Skeletal muscle tissue (tissue), 4 donors: ENCODE data around the gene NELL2. TPM values are rescaled to one million over a fixed set of nuclear protein-coding genes. Genes with fewer than 3 reads are reported as not detected.
"Not testable (repeated sequence)": the region's sequence is repeated elsewhere in the genome, so short reads cannot be mapped to it uniquely, and the experiment has no call there.

Source experiments
- H3K27ac ChIP-seq: one replicate; pipeline ENCODE4 v1.7.0; 2013; ENCODE audit warnings: mild to moderate bottlenecking, low read depth, low read length, inconsistent platforms
- H3K27me3 ChIP-seq, 3 donors: one replicate each; pipeline ENCODE4 v1.7.0; 2013; ENCODE audit warnings: low read length in 3 of 3; ENCODE audit not compliant: control insufficient read depth in 3 of 3, insufficient read depth in 3 of 3
- H3K36me3 ChIP-seq, 3 donors: one replicate each; pipeline ENCODE4 v1.7.0; 2013; ENCODE audit warnings: low read length in 3 of 3; ENCODE audit not compliant: control insufficient read depth in 3 of 3, insufficient read depth in 3 of 3
- H3K4me1 ChIP-seq, 3 donors: one replicate each; pipeline ENCODE4 v1.7.0; 2013; ENCODE audit warnings: low read length in 3 of 3, mild to moderate bottlenecking in 3 of 3; ENCODE audit not compliant: control insufficient read depth in 3 of 3, insufficient read depth in 3 of 3
- H3K4me3 ChIP-seq, 3 donors: one replicate each; pipeline ENCODE4 v1.7.0; 2013; ENCODE audit warnings: low read length in 3 of 3
- H3K9ac ChIP-seq, 3 donors: one replicate each; pipeline ENCODE4 v1.7.0; 2013; ENCODE audit warnings: low read length in 3 of 3, mild to moderate bottlenecking in 3 of 3, moderate library complexity in 2 of 3, low read depth in 1 of 3
- H3K9me3 ChIP-seq, 3 donors: one replicate each; pipeline ENCODE4 v1.7.0; 2013; ENCODE audit warnings: low read length in 3 of 3; ENCODE audit not compliant: control insufficient read depth in 3 of 3
- total RNA-seq: library from RNA; depleted of rRNA; stranded (reverse); fragments of >200 nt; gene quantifications from one replicate; pipeline ENCODE4 v1.2.3, GENCODE V29; 2014
- donor health status: Osteomylitis.

NELL2 gene
- total RNA-seq, 1 donor from 2014 or later: 1.0 TPM

DNA sequence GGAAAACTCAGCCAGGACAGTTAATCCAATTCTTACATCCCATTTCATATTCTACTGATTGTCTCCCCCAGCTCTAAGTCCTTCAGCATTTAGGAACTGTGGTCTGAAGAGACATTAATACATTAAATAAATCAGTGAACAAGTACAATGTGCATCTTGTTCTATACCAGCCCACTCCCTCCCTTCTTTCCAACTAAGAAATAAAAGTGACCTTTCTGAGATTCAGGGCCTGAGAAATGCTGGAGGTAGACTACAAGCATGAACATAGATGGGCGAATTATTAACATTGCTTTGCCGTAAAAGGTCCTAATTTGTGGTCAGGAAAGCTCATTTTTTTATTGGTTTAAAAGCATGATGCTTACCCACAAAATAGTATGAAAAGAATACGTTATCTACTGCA is 113.1 kb downstream of the NELL2 start:
- H3K4me1 ChIP-seq: no peaks in the 10 kb centered on the region
- no peak overlapping the region for H3K27ac ChIP-seq
- H3K27me3 ChIP-seq: no peaks in the 10 kb centered on the region
- H3K9me3 ChIP-seq: no peaks in the 10 kb centered on the region
- H3K4me3 ChIP-seq: no peak overlapping the region
- no peak overlapping the region for H3K9ac ChIP-seq
- no peaks in the 10 kb centered on the region for H3K36me3 ChIP-seq

DNA sequence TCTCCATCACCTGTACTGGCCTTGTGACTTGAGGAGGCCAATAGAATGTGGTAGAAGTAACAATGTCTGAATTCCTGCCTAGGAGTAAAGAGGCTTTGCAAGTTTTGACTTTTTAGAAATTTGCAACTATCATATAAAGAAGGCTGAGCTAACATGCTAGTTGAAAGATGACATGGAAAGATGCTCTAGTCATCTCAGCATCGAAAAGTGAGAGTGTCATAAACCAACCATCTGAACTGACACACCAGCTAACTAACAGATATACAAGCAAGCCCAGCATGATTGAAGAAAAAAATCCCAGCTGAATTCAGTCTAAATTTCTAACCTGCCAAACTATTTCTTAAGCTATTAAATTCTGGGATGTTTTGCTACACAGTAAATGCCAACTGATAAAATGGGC is 116.8 kb downstream of the NELL2 start:
- Histone ChIP-seq H3K27me3 (no peaks in the 10 kb centered on the region), H3K4me1 (no peaks in the 10 kb centered on the region), H3K27ac (no peak overlapping the region), H3K36me3 (no peaks in the 10 kb centered on the region), H3K9ac (no peak overlapping the region), H3K9me3 (no peaks in the 10 kb centered on the region), H3K4me3 (no peak overlapping the region)

DNA sequence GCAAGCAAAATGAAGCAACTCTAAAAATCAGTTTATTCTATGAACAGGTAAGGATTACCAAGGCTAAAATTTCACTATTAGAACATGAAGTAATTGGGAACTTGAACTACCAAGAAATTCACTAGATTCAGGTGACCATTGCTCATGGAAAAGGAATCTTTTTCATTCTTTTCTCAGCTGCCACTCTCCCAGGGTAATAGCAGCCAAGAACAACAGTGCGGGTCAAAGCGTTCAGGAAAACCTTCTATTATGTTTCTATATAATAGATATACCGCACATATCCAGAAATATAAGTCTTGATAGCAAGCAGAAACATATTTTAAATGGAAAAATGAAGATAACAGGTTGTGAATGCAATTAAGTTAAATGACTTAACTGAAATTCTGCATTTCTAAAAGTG is 125.6 kb downstream of the NELL2 start:
- no peak overlapping the region for H3K9ac ChIP-seq
- H3K4me1 ChIP-seq: no peaks in the 10 kb centered on the region

DNA sequence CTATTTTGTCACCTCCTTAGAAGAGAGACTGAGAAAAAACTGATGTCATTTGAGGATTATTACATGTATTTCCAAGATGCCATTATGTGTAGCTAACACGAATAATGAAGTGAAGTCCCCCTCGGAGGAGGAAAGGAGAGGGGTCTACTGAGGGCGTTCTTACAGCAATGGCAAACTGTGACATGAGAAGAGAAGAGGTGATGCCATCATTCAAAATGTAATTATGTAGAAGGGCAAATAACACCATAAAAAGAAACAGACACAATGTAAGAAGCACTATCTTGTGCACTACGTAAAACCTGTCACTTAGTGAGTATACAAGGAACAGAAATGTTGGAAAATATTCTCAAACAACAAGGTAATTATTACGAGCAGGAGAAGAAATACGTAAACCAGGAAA is 126.5 kb downstream of the NELL2 start:
- no peak overlapping the region for H3K27ac ChIP-seq
- H3K9ac ChIP-seq: no peak overlapping the region
- no peaks in the 10 kb centered on the region for H3K27me3 ChIP-seq
- H3K36me3 ChIP-seq: no peaks in the 10 kb centered on the region
- H3K4me1 ChIP-seq: no peaks in the 10 kb centered on the region
- no peak overlapping the region for H3K4me3 ChIP-seq
- no peaks in the 10 kb centered on the region for H3K9me3 ChIP-seq

More for the DNA sequence above, 125.6 kb downstream of the NELL2 start:
- H3K9me3 ChIP-seq: no peaks in the 10 kb centered on the region
- H3K36me3 ChIP-seq: no peaks in the 10 kb centered on the region
- H3K27ac ChIP-seq: no peak overlapping the region
- H3K4me3 ChIP-seq: no peak overlapping the region
- H3K27me3 ChIP-seq: no peaks in the 10 kb centered on the region

DNA sequence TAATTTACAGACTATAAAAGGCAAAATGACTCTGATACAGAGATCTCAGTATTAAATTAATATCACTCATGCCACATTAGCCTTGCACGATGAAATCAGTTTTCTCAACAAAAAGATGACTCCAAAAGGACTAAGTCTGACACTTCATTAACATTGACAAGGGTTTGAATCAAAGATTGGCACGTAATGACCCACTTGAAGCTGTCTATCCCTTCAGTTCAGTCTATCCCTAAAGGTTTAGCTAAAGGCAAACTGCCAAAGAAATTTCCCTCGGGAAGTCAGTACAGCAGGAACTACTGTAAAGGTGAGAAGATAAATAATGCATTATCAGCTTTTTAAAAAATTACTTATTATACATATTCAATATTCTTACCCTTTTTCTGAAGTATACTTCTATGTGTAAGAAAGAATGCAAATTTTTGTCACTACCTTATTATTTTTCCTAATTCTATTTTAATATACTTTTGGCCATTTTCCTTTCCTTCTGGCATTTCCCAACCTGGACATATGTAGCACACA is 127.1 kb downstream of the NELL2 start:
- Histone ChIP-seq H3K4me3 (no peak overlapping the region), H3K9me3 (no peaks in the 10 kb centered on the region), H3K9ac (no peak overlapping the region), H3K4me1 (no peaks in the 10 kb centered on the region), H3K27ac (no peak overlapping the region), H3K36me3 (no peaks in the 10 kb centered on the region), H3K27me3 (no peaks in the 10 kb centered on the region)

DNA sequence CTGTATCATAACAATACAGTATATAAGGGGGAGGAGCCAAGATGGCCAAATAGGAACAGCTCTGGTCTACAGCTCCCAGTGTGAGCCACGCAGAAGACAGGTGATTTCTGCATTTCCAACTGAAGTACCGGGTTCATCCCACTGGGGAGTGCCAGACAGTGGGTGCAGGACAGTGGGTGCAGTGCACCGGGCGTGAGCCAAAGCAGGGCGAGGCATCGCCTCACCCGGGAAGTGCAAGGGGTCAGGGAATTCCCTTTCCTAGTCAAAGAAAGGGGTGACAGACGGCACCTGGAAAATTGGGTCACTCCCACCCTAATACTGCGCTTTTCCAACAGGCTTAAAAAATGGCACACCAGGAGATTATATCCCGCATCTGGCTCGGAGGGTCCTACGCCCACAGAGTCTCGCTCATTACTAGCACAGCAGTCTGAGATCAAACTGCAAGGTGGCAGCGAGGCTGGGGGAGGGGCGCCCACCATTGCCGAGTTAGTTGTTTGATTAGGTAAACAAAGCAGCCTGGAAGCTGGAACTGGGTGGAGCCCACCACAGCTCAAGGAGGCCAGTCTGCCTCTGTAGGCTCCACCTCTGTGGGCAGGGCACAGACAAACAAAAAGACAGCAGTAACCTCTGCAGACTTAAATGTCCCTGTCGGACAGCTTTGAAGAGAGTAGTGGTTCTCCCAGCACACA is 134.7 kb downstream of the NELL2 start:
- H3K9me3 ChIP-seq, H3K4me3 ChIP-seq, H3K27me3 ChIP-seq, H3K27ac ChIP-seq, H3K9ac ChIP-seq, H3K4me1 ChIP-seq, H3K36me3 ChIP-seq: not testable (repeated sequence)

DNA sequence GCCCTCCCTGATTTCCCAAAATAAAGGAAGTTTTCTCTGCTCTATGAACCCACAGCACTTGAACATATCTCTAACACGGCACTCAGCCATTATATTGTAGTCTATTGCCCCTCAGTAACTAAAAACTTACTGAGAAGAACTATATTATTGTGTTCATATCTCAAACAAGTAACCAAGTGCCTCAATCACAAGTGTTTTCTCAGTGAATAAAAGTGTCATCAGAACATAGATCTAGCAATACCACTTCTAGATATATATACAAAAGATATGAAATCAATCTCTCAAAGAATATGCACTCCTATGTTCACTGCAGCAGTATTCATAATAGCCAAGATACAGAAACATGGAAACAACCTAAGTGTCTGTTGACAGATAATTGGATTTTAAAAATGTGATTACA is 138.1 kb downstream of the NELL2 start:
- Histone ChIP-seq H3K36me3 (no peaks in the 10 kb centered on the region), H3K27me3 (no peaks in the 10 kb centered on the region), H3K4me3 (no peak overlapping the region), H3K9me3 (peaks cover 0 to 3% (median 2%) of the 10 kb centered on the region in 3 donors), H3K9ac (no peak overlapping the region), H3K4me1 (no peaks in the 10 kb centered on the region), H3K27ac (no peak overlapping the region)

DNA sequence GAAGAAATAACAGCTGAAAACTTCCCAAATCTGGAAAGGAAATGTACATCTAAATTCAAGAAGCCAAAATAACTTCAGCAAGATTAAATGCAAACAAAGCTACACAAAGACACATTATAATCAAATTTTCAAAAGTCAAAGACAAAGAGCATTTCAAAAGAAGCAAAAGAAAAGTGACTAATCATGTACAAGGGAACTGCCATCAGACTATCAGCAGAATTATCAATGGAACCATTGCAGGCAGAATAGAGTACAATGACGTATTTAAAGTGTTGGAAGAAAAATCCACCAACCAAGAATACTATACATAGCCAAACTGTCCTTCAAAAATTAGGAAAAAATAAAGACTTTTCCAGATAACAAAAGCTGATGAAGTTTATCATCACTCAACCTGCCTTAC is 147.5 kb downstream of the NELL2 start:
- Histone ChIP-seq H3K9me3 (peaks cover 0 to 6% (median 2%) of the 10 kb centered on the region in 3 donors), H3K9ac (no peak overlapping the region), H3K27ac (no peak overlapping the region)

DNA sequence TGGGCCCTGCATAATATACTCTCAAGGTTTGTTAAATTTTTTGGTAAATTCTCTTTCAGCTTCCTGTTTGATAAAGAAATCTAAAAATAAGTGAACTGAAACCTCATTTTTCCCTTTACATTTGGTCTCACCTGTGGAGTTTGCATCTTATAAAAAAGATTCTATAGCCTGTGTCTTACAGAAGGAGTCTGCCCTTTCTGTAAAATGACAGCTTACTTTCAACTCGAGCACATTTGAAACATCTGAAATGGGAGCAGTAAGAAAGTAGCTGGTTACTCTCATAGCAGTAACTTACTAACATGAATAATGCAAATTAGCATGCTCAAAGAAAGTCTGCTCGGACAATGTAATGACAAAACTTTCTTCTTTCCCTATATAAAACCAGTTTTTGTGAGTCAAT is 155.8 kb downstream of the NELL2 start:
- H3K27ac ChIP-seq: no peak overlapping the region
- H3K4me3 ChIP-seq: no peak overlapping the region
- H3K4me1 ChIP-seq: no peaks in the 10 kb centered on the region
- no peaks in the 10 kb centered on the region for H3K36me3 ChIP-seq
- no peak overlapping the region for H3K9ac ChIP-seq
- H3K27me3 ChIP-seq: no peaks in the 10 kb centered on the region
- no peaks in the 10 kb centered on the region for H3K9me3 ChIP-seq

More for the DNA sequence above, 147.5 kb downstream of the NELL2 start:
- no peaks in the 10 kb centered on the region for H3K4me1 ChIP-seq
- no peak overlapping the region for H3K4me3 ChIP-seq
- no peaks in the 10 kb centered on the region for H3K36me3 ChIP-seq
- no peaks in the 10 kb centered on the region for H3K27me3 ChIP-seq

DNA sequence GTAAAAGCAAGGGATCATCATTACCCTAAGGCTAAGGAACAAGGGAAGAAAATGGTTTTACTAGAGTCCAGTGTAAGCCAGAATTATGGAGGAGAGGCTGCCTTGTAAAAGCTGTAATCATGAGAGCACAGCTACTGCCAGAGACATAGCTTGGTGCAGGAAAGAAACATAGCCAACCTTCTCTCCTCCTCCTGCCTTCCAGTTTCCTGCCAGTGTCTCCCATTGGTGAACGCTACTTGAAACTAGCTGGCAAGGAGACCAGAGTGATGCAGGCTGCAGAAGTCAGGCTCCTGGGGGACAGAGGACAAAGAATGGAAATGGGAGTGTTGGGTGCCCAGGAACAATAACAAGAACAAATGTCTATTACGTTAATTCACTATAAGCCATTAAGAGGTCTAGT is 158.5 kb downstream of the NELL2 start:
- Histone ChIP-seq H3K4me3 (no peak overlapping the region), H3K36me3 (no peaks in the 10 kb centered on the region), H3K4me1 (no peaks in the 10 kb centered on the region), H3K9ac (no peak overlapping the region), H3K27me3 (no peaks in the 10 kb centered on the region), H3K9me3 (no peaks in the 10 kb centered on the region), H3K27ac (no peak overlapping the region)
